Measurements from ENCODE around the gene FSHB. TPM values are rescaled to one million over a fixed set of nuclear protein-coding genes. Genes with fewer than 3 reads are reported as not detected.

Gene FSHB
- total and polyA plus RNA-seq, 12 donors = not detected

DNA sequence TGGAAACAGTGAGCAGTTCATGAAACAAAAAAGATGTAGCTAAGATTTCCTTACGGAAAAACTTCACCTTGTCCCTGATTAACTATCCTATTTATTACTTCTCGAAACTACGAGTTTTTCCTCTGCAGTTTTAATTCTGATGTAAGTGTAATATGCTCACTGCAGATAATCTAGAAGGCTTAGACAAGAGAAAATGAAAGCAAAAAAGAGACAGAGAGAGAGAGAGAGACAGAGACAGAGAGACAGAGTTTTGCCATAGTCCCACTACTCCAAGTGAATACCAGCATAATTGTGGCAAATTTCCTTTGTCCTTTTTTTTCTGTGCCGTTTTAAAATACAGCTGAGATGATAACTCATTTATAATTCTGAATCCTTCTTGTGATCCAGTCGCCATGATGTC, 24.8 kb downstream of the FSHB start:
- H3K27ac ChIP-seq = no peak overlapping the region
- H3K27me3 ChIP-seq = no peaks in the 10 kb centered on the region
- DNase-seq (no peak), ATAC-seq (no peak)
- no peaks in the 10 kb centered on the region for H3K4me1 ChIP-seq
- intact Hi-C loops (cut with DNase I) = no loop called here
- TF ChIP-seq CTCF (IDR thresholded peaks at IDR 0.05) = no peak
- no peaks in the 10 kb centered on the region for H3K9me3 ChIP-seq
- H3K4me3 ChIP-seq = no peak overlapping the region
- no peaks in the 10 kb centered on the region for H3K36me3 ChIP-seq
- 66 to 75% methylated on average over 5 of the region's 5 CpGs for WGBS, 2 donors

DNA sequence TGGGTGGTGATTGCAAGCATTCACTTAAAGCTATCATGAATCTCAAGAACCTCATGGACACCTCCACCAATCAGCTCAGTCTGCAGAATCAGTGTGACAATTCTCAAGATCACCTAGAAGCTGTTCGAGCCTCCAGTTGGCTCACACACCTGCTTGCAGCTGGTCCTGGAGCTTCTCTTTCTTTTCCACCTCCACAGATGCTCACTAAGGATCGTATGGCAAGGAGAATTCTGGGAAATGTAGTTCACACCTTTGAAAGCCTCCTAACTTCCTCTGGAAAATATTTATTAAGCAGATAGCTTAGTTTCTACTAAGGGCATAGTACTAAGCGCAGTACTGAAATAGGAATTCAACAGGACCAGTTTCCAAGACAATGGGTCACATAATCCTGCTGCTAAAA, 26.2 kb downstream of the FSHB start:
- Histone ChIP-seq H3K9me3 (no peaks in the 10 kb centered on the region), H3K27ac (no peak overlapping the region), H3K27me3 (no peaks in the 10 kb centered on the region), H3K4me3 (no peak overlapping the region), H3K36me3 (no peaks in the 10 kb centered on the region), H3K4me1 (no peaks in the 10 kb centered on the region)
- 51 to 62% methylated on average over 3 of the region's 3 CpGs for WGBS, 2 donors
- TF ChIP-seq CTCF (IDR thresholded peaks at IDR 0.05) = no peak
- DNase-seq (no peak), ATAC-seq (no peak)
- intact Hi-C loops (cut with DNase I) = no loop called here

DNA sequence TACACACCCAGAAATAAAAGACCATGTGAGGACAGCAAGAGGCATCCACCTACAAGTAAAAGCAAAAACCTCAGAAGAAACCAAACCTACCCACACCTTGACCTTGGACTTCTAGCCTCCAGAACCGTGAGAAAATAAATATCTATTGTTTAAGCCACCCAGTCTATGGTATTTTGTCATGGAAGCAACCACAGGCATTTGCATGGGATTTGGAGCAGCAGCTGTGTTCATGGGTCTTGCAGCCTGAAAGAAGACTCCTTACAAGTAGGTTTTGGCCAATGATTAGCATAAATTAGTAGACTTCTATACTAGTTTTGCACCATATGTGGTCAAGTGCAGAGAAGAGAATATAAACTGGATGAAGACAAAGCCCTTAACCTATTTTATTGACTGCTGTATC, 27.9 kb downstream of the FSHB start:
- no peaks in the 10 kb centered on the region for H3K27me3 ChIP-seq
- no peak overlapping the region for H3K27ac ChIP-seq
- no peak for TF ChIP-seq CTCF (IDR thresholded peaks at IDR 0.05)
- no peaks in the 10 kb centered on the region for H3K36me3 ChIP-seq
- WGBS, 2 donors = 36 to 55% methylated on average over 1 of the region's 1 CpG
- no peak for ATAC-seq
- H3K4me3 ChIP-seq = no peak overlapping the region
- no peak for DNase-seq
- intact Hi-C loops (cut with DNase I) = no loop called here
- H3K4me1 ChIP-seq = no peaks in the 10 kb centered on the region
- H3K9me3 ChIP-seq = peaks cover 0 to 4% (median 0%) of the 10 kb centered on the region in 11 donors

DNA sequence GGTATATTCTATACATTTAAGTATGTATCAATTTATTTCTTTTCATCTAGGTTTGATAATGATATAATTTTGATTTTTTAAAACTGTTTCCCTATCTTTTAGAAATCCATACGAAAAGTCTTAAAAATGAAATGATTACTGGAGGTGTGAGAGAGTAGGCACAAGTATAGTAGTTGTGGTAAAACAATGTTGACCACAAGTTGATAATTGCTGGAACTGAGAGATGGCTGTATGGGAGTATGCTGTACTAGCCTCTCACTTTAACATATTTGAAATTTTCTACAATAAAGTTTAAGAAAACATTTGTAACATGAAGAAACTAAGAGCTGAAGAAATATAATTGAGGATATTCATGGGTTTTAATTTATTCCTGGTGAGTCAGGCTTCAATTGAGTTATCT, 30.0 kb downstream of the FSHB start:
- no peak for ATAC-seq

More for the DNA sequence above, 30.0 kb downstream of the FSHB start:
- no peaks in the 10 kb centered on the region for H3K36me3 ChIP-seq
- H3K27ac ChIP-seq = no peak overlapping the region
- no peak for TF ChIP-seq CTCF (IDR thresholded peaks at IDR 0.05)
- no peaks in the 10 kb centered on the region for H3K27me3 ChIP-seq
- WGBS, 2 donors = 69 to 79% methylated on average over 1 of the region's 1 CpG
- H3K4me3 ChIP-seq = no peak overlapping the region
- intact Hi-C loops (cut with DNase I) = no loop called here
- H3K9me3 ChIP-seq = peaks cover 0 to 6% (median 0%) of the 10 kb centered on the region in 11 donors
- DNase-seq = no peak
- no peaks in the 10 kb centered on the region for H3K4me1 ChIP-seq
